ENCODE measurements around the gene SDS.

GRCh38 chr12:113359133-113359938 is 44.4 kb downstream of the SDS start:
- TF ChIP-seq POLR2A (IDR thresholded peaks at IDR 0.05) (no peak), CTCF (IDR thresholded peaks at IDR 0.05) (no peak)
